ENCODE data around the gene ADAMTS6.

ADAMTS6 gene

GRCh38 chr5:65141493-65141892 is 340.2 kb downstream of the ADAMTS6 start:
- no peaks in the 10 kb centered on the region for H3K9me3 ChIP-seq (ENCODE audit: control insufficient read depth, low read length)
- no peak overlapping the region for H3K4me3 ChIP-seq (ENCODE audit: low read length)
- H3K27me3 ChIP-seq (replicated peaks; ENCODE audit: control insufficient read depth, insufficient read depth, low read length), result no peaks in the 10 kb centered on the region
- no peak for DNase-seq (ENCODE audit: low read depth)
- peaks cover 18% of the 10 kb centered on the region for H3K4me1 ChIP-seq (ENCODE audit: control insufficient read depth, insufficient read depth, low read length)
- H3K36me3 ChIP-seq (ENCODE audit: control insufficient read depth, insufficient read depth, low read length, severe bottlenecking), result no peaks in the 10 kb centered on the region
- no peak overlapping the region for H3K9ac ChIP-seq (ENCODE audit: low read length)

- no peak overlapping the region for H3K9ac ChIP-seq (ENCODE audit: low read length)
- no peak for DNase-seq (ENCODE audit: low read depth)
- H3K9me3 ChIP-seq (ENCODE audit: control insufficient read depth, low read length), result no peaks in the 10 kb centered on the region
- H3K27me3 ChIP-seq (replicated peaks; ENCODE audit: control insufficient read depth, insufficient read depth, low read length), result no peaks in the 10 kb centered on the region
- no peaks in the 10 kb centered on the region for H3K36me3 ChIP-seq (ENCODE audit: control insufficient read depth, insufficient read depth, low read length, severe bottlenecking)
- no peak overlapping the region for H3K4me3 ChIP-seq (ENCODE audit: low read length)
- peaks cover 10% of the 10 kb centered on the region for H3K4me1 ChIP-seq (ENCODE audit: control insufficient read depth, insufficient read depth, low read length)
These were observed 344.1 kb downstream of the ADAMTS6 start for GRCh38 chr5:65137631-65138030.

- no peaks in the 10 kb centered on the region for H3K4me1 ChIP-seq (ENCODE audit: control insufficient read depth, insufficient read depth, low read length)
- H3K9ac ChIP-seq (ENCODE audit: low read length), result no peak overlapping the region
- H3K4me3 ChIP-seq (ENCODE audit: low read length), result no peak overlapping the region
- no peak for DNase-seq (ENCODE audit: low read depth)
- no peaks in the 10 kb centered on the region for H3K27me3 ChIP-seq (replicated peaks; ENCODE audit: control insufficient read depth, insufficient read depth, low read length)
- H3K36me3 ChIP-seq (ENCODE audit: control insufficient read depth, insufficient read depth, low read length, severe bottlenecking), result no peaks in the 10 kb centered on the region
- no peaks in the 10 kb centered on the region for H3K9me3 ChIP-seq (ENCODE audit: control insufficient read depth, low read length)
These were observed 348.1 kb downstream of the ADAMTS6 start for GRCh38 chr5:65133477-65134110.

GRCh38 chr5:65132386-65132785 is 349.3 kb downstream of the ADAMTS6 start:
- no peak overlapping the region for H3K9ac ChIP-seq (ENCODE audit: low read length)
- no peak overlapping the region for H3K4me3 ChIP-seq (ENCODE audit: low read length)
- H3K9me3 ChIP-seq (ENCODE audit: control insufficient read depth, low read length), result no peaks in the 10 kb centered on the region
- H3K36me3 ChIP-seq (ENCODE audit: control insufficient read depth, insufficient read depth, low read length, severe bottlenecking), result no peaks in the 10 kb centered on the region
- DNase-seq (ENCODE audit: low read depth), result no peak
- no peaks in the 10 kb centered on the region for H3K27me3 ChIP-seq (replicated peaks; ENCODE audit: control insufficient read depth, insufficient read depth, low read length)
- H3K4me1 ChIP-seq (ENCODE audit: control insufficient read depth, insufficient read depth, low read length), result no peaks in the 10 kb centered on the region

GRCh38 chr5:65128226-65128625 is 353.5 kb downstream of the ADAMTS6 start:
- peaks cover 7% of the 10 kb centered on the region for H3K4me1 ChIP-seq (ENCODE audit: control insufficient read depth, insufficient read depth, low read length)
- no peaks in the 10 kb centered on the region for H3K36me3 ChIP-seq (ENCODE audit: control insufficient read depth, insufficient read depth, low read length, severe bottlenecking)
- no peaks in the 10 kb centered on the region for H3K27me3 ChIP-seq (replicated peaks; ENCODE audit: control insufficient read depth, insufficient read depth, low read length)
- DNase-seq (ENCODE audit: low read depth), result no peak
- H3K4me3 ChIP-seq (ENCODE audit: low read length), result no peak overlapping the region
- no peaks in the 10 kb centered on the region for H3K9me3 ChIP-seq (ENCODE audit: control insufficient read depth, low read length)
- H3K9ac ChIP-seq (ENCODE audit: low read length), result no peak overlapping the region

- no peaks in the 10 kb centered on the region for H3K36me3 ChIP-seq (ENCODE audit: control insufficient read depth, insufficient read depth, low read length, severe bottlenecking)
- peaks cover 7% of the 10 kb centered on the region for H3K4me1 ChIP-seq (ENCODE audit: control insufficient read depth, insufficient read depth, low read length)
- no peak overlapping the region for H3K4me3 ChIP-seq (ENCODE audit: low read length)
- H3K9me3 ChIP-seq (ENCODE audit: control insufficient read depth, low read length), result no peaks in the 10 kb centered on the region
- H3K27me3 ChIP-seq (replicated peaks; ENCODE audit: control insufficient read depth, insufficient read depth, low read length), result no peaks in the 10 kb centered on the region
- DNase-seq (ENCODE audit: low read depth), result peak; percentile 63
- H3K9ac ChIP-seq (ENCODE audit: low read length), result no peak overlapping the region
These were observed 354.4 kb downstream of the ADAMTS6 start for GRCh38 chr5:65127161-65127901.

GRCh38 chr5:65126542-65127069 is 355.1 kb downstream of the ADAMTS6 start:
- Histone ChIP-seq H3K9ac (ENCODE audit: low read length) (no peak overlapping the region), H3K4me3 (ENCODE audit: low read length) (no peak overlapping the region), H3K4me1 (ENCODE audit: control insufficient read depth, insufficient read depth, low read length) (peaks cover 7% of the 10 kb centered on the region), H3K9me3 (ENCODE audit: control insufficient read depth, low read length) (no peaks in the 10 kb centered on the region), H3K36me3 (ENCODE audit: control insufficient read depth, insufficient read depth, low read length, severe bottlenecking) (no peaks in the 10 kb centered on the region), H3K27me3 (replicated peaks; ENCODE audit: control insufficient read depth, insufficient read depth, low read length) (no peaks in the 10 kb centered on the region)
- DNase-seq (ENCODE audit: low read depth), result peak; percentile 10

GRCh38 chr5:65125591-65126541 is 355.9 kb downstream of the ADAMTS6 start:
- no peaks in the 10 kb centered on the region for H3K27me3 ChIP-seq (replicated peaks; ENCODE audit: control insufficient read depth, insufficient read depth, low read length)
- no peak overlapping the region for H3K4me3 ChIP-seq (ENCODE audit: low read length)
- H3K9me3 ChIP-seq (ENCODE audit: control insufficient read depth, low read length), result no peaks in the 10 kb centered on the region
- DNase-seq (ENCODE audit: low read depth), result peak; percentile 37
- H3K36me3 ChIP-seq (ENCODE audit: control insufficient read depth, insufficient read depth, low read length, severe bottlenecking), result no peaks in the 10 kb centered on the region
- no peak overlapping the region for H3K9ac ChIP-seq (ENCODE audit: low read length)
- H3K4me1 ChIP-seq (ENCODE audit: control insufficient read depth, insufficient read depth, low read length), result peaks cover 7% of the 10 kb centered on the region

GRCh38 chr5:65121880-65122436 is 359.8 kb downstream of the ADAMTS6 start:
- Histone ChIP-seq H3K9ac (ENCODE audit: low read length) (no peak overlapping the region), H3K27me3 (replicated peaks; ENCODE audit: control insufficient read depth, insufficient read depth, low read length) (no peaks in the 10 kb centered on the region), H3K4me1 (ENCODE audit: control insufficient read depth, insufficient read depth, low read length) (peaks cover 6% of the 10 kb centered on the region), H3K9me3 (ENCODE audit: control insufficient read depth, low read length) (no peaks in the 10 kb centered on the region), H3K36me3 (ENCODE audit: control insufficient read depth, insufficient read depth, low read length, severe bottlenecking) (no peaks in the 10 kb centered on the region), H3K4me3 (ENCODE audit: low read length) (no peak overlapping the region)
- peak; percentile 25 for DNase-seq (ENCODE audit: low read depth)

GRCh38 chr5:65120371-65120967 is 361.3 kb downstream of the ADAMTS6 start:
- H3K9me3 ChIP-seq (ENCODE audit: control insufficient read depth, low read length), result no peaks in the 10 kb centered on the region
- no peak overlapping the region for H3K4me3 ChIP-seq (ENCODE audit: low read length)
- no peaks in the 10 kb centered on the region for H3K27me3 ChIP-seq (replicated peaks; ENCODE audit: control insufficient read depth, insufficient read depth, low read length)
- no peaks in the 10 kb centered on the region for H3K4me1 ChIP-seq (ENCODE audit: control insufficient read depth, insufficient read depth, low read length)
- no peak for DNase-seq (ENCODE audit: low read depth)
- H3K36me3 ChIP-seq (ENCODE audit: control insufficient read depth, insufficient read depth, low read length, severe bottlenecking), result no peaks in the 10 kb centered on the region
- no peak overlapping the region for H3K9ac ChIP-seq (ENCODE audit: low read length)
